ENCODE results near the gene SLC20A1.

- TF ChIP-seq CTCF (IDR thresholded peaks at IDR 0.05; ENCODE audit: low read length): no peak
- TF ChIP-seq EZH2 (IDR thresholded peaks at IDR 0.05; ENCODE audit: borderline replicate concordance, low read length): no peak
These were observed 3.2 kb upstream of the SLC20A1 start for GRCh38 chr2:112642561-112642960.

Measured in OCI-LY1 (cell line).